NB4 (cell line): ENCODE measurements around the gene PDC.

Experiments
- CTCF ChIP-seq: IDR thresholded peaks from one replicate; pipeline ENCODE4 v1.5.1; 2012; ENCODE audit warnings: low read depth, low read length
- POLR2A ChIP-seq: IDR thresholded peaks from 2 replicates; pipeline ENCODE4 v1.6.1; 2011; ENCODE audit warnings: mild to moderate bottlenecking; ENCODE audit not compliant: insufficient read length; ENCODE audit errors: extremely low read depth

GRCh38 chr1:186503190-186503589 is 42.3 kb upstream of the PDC start:
- TF ChIP-seq CTCF (no peak), POLR2A (no peak)
